Esophagus squamous epithelium (tissue), 4 donors: ENCODE measurements around the gene TECR.

Source experiments
- POLR2A ChIP-seq, 4 donors: fragments of 450-650 bp; IDR thresholded peaks; one replicate each; pipeline ENCODE4 v1.6.1; 2017; ENCODE audit warnings: antibody characterized with exemption in 4 of 4, mild to moderate bottlenecking in 4 of 4, moderate library complexity in 3 of 4
- TF ChIP-seq, protein P1 (sequence below), 6 experiments: fragments of 450-650 bp in 4 of 6; fragments of 200-600 bp in 2 of 6; sonication (generic) in 2 of 6; IDR thresholded peaks; one replicate each; pipeline ENCODE4 v1.5.1; 2016 to 2019; ENCODE audit warnings: antibody characterized with exemption in 6 of 6, mild to moderate bottlenecking in 4 of 6, moderate library complexity in 4 of 6

DNA sequence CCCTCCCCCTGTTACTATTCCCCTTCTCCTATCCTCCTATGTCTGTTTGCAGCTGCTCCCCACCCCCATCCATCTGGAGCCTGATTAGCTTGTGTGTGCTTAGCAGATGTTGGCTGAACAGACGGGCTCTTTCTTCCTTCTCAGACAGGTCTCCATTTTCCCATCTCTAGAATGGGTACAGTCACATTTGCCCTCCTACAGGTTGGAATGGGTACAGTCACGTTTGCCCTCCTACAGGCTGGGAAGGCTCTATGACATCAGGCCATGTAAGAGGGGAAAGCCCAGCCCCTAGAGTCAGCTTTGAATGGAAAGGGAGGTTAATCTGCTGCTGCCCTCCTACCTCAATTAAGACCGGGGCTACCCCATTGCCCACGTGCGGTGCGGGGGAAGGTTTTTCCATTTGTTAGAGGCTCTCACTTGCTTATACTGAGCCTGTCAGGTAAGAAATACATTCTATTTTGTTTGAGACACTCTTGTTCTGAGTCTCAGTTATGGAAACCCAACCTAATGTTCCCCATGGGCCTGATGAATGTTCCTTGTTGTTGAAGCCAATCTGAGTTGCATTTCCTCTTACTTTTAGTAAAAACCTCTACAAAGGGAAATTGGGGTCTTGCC lies 51.3 kb downstream of the TECR start:
- TF ChIP-seq, protein P1, sequence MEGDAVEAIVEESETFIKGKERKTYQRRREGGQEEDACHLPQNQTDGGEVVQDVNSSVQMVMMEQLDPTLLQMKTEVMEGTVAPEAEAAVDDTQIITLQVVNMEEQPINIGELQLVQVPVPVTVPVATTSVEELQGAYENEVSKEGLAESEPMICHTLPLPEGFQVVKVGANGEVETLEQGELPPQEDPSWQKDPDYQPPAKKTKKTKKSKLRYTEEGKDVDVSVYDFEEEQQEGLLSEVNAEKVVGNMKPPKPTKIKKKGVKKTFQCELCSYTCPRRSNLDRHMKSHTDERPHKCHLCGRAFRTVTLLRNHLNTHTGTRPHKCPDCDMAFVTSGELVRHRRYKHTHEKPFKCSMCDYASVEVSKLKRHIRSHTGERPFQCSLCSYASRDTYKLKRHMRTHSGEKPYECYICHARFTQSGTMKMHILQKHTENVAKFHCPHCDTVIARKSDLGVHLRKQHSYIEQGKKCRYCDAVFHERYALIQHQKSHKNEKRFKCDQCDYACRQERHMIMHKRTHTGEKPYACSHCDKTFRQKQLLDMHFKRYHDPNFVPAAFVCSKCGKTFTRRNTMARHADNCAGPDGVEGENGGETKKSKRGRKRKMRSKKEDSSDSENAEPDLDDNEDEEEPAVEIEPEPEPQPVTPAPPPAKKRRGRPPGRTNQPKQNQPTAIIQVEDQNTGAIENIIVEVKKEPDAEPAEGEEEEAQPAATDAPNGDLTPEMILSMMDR (IDR thresholded peaks at IDR 0.05), result no peak
- TF ChIP-seq POLR2A (IDR thresholded peaks at IDR 0.05), result no peak
